AG09309 (cell line): ENCODE data around the gene CYP27C1.
"Not testable (repeated sequence)": the region's sequence is repeated elsewhere in the genome, so short reads cannot be mapped to it uniquely, and the experiment has no call there.

Experiments used
- DNase-seq: peaks from one replicate; pipeline ENCODE4 v3.0.0-alpha.2; 2010; ENCODE audit warnings: low read depth
- H3K4me3 ChIP-seq: 2 replicates; pipeline ENCODE4 v1.5.1; 2011; ENCODE audit warnings: mild to moderate bottlenecking, low read depth, low read length, moderate library complexity; ENCODE audit not compliant: control insufficient read depth
- CTCF ChIP-seq: IDR thresholded peaks from 2 replicates; pipeline ENCODE4 v1.5.1; 2011; ENCODE audit warnings: mild to moderate bottlenecking, low read depth, low read length, inconsistent platforms; ENCODE audit not compliant: insufficient read depth, control insufficient read depth; ENCODE audit errors: missing control alignments

CYP27C1 gene

GRCh38 chr2:127231130-127231865 lies 11.2 kb upstream of the CYP27C1 start:
- no peak for DNase-seq
- TF ChIP-seq CTCF: no peak

GRCh38 chr2:127229555-127229954 lies 9.5 kb upstream of the CYP27C1 start:
- DNase-seq: no peak
- H3K4me3 ChIP-seq: no peak overlapping the region
- no peak for TF ChIP-seq CTCF

More at GRCh38 chr2:127231130-127231865, 11.2 kb upstream of the CYP27C1 start:
- no peak overlapping the region for H3K4me3 ChIP-seq

- H3K4me3 ChIP-seq: no peak overlapping the region
- no peak for TF ChIP-seq CTCF
- no peak for DNase-seq
Measured at GRCh38 chr2:127228102-127228501, 8.0 kb upstream of the CYP27C1 start.

GRCh38 chr2:127227264-127227660 lies 7.2 kb upstream of the CYP27C1 start:
- not testable (repeated sequence) for DNase-seq, H3K4me3 ChIP-seq

GRCh38 chr2:127226520-127227263 lies 6.6 kb upstream of the CYP27C1 start:
- no peak for DNase-seq
- no peak for TF ChIP-seq CTCF
- no peak overlapping the region for H3K4me3 ChIP-seq

- DNase-seq: no peak
- TF ChIP-seq CTCF: no peak
- no peak overlapping the region for H3K4me3 ChIP-seq
Measured at GRCh38 chr2:127226132-127226519, 6.0 kb upstream of the CYP27C1 start.
